SU-DHL-6 (cell line): ENCODE data around the gene TPD52L1.

Source experiments
- CTCF ChIP-seq: fragments of 200-600 bp; sonication (generic); IDR thresholded peaks from one replicate; pipeline ENCODE4 v1.5.1; 2017; ENCODE audit warnings: antibody characterized with exemption, mild to moderate bottlenecking, low read length, moderate library complexity; ENCODE audit not compliant: insufficient read depth, poor library complexity, severe bottlenecking
- EZH2phosphoT487 ChIP-seq: fragments of 200-600 bp; sonication (generic), shearing (Covaris generic); conservative IDR thresholded peaks from 2 replicates; pipeline ENCODE4 v1.6.1; 2018; ENCODE audit warnings: mild to moderate bottlenecking, antibody characterized with exemption, low read length, moderate library complexity, mixed read lengths

- TF ChIP-seq CTCF: no peak
- no peak for TF ChIP-seq EZH2phosphoT487
Observed at GRCh38 chr6:125285936-125286335, 132.4 kb downstream of the TPD52L1 start.
